Activated naive CD8-positive, alpha-beta T cell (primary cell): ENCODE measurements around the gene CCDC187.

Source experiments
- H3K27ac Mint-ChIP-seq: one replicate; pipeline ENCODE4 v1.8.0; 2021; ENCODE audit warnings: mixed read lengths
- H3K27me3 Mint-ChIP-seq: one replicate; pipeline ENCODE4 v1.8.0; 2021; ENCODE audit warnings: mixed read lengths
- H3K36me3 Mint-ChIP-seq: one replicate; pipeline ENCODE4 v1.8.0; 2021; ENCODE audit warnings: mixed read lengths
- H3K4me1 Mint-ChIP-seq: one replicate; pipeline ENCODE4 v1.8.0; 2021; ENCODE audit warnings: low read depth, mixed read lengths
- H3K4me3 Mint-ChIP-seq: one replicate; pipeline ENCODE4 v1.8.0; 2021; ENCODE audit warnings: mild to moderate bottlenecking, mixed read lengths
- H3K9me3 Mint-ChIP-seq: one replicate; pipeline ENCODE4 v1.8.0; 2021; ENCODE audit warnings: low read depth, mixed read lengths

CCDC187 gene

GRCh38 chr9:136313111-136314055 lies 9.5 kb upstream of the CCDC187 start:
- Mint-ChIP-seq H3K27ac (no peak overlapping the region), H3K4me3 (no peak overlapping the region), H3K27me3 (no peaks in the 10 kb centered on the region), H3K36me3 (no peaks in the 10 kb centered on the region), H3K9me3 (no peaks in the 10 kb centered on the region), H3K4me1 (no peaks in the 10 kb centered on the region)

DNA sequence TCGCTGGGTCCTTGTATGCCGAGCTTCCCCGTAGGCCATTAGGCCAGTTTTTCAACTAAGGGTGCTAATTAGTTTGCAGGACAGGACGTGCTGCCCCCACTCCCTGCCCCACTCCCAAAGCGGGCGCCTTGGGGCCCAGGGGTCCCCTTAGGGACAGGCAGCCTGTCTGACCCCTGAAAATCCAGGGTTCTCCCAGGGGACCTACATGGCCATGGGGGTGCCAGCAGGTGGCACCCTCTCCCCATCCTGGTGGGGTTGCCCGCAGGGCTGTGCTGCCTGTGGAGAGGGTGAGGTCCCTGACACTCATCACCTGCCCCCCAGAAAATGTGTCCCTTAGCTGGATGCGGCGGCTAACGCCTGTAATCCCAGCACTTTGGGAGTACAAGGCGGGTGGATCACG lies 8.5 kb upstream of the CCDC187 start:
- no peak overlapping the region for H3K4me3 Mint-ChIP-seq
- no peak overlapping the region for H3K27ac Mint-ChIP-seq
- no peaks in the 10 kb centered on the region for H3K4me1 Mint-ChIP-seq
- no peaks in the 10 kb centered on the region for H3K36me3 Mint-ChIP-seq
- no peaks in the 10 kb centered on the region for H3K27me3 Mint-ChIP-seq
- H3K9me3 Mint-ChIP-seq, result no peaks in the 10 kb centered on the region

- H3K36me3 Mint-ChIP-seq, result no peaks in the 10 kb centered on the region
- no peaks in the 10 kb centered on the region for H3K9me3 Mint-ChIP-seq
- no peak overlapping the region for H3K27ac Mint-ChIP-seq
- H3K4me3 Mint-ChIP-seq, result no peak overlapping the region
- no peaks in the 10 kb centered on the region for H3K4me1 Mint-ChIP-seq
- no peaks in the 10 kb centered on the region for H3K27me3 Mint-ChIP-seq
These were observed 8.1 kb upstream of the CCDC187 start for GRCh38 chr9:136312009-136312375.

GRCh38 chr9:136311051-136312008 lies 7.4 kb upstream of the CCDC187 start:
- Mint-ChIP-seq H3K9me3 (no peaks in the 10 kb centered on the region), H3K27me3 (peaks cover under 1% of the 10 kb centered on the region), H3K4me1 (peaks cover 2% of the 10 kb centered on the region), H3K4me3 (no peak overlapping the region), H3K36me3 (no peaks in the 10 kb centered on the region), H3K27ac (no peak overlapping the region)

- Mint-ChIP-seq H3K4me3 (no peak overlapping the region), H3K36me3 (no peaks in the 10 kb centered on the region), H3K4me1 (peaks cover 6% of the 10 kb centered on the region), H3K27me3 (peaks cover 2% of the 10 kb centered on the region), H3K27ac (no peak overlapping the region), H3K9me3 (no peaks in the 10 kb centered on the region)
These were observed 6.6 kb upstream of the CCDC187 start for GRCh38 chr9:136310273-136311030.

DNA sequence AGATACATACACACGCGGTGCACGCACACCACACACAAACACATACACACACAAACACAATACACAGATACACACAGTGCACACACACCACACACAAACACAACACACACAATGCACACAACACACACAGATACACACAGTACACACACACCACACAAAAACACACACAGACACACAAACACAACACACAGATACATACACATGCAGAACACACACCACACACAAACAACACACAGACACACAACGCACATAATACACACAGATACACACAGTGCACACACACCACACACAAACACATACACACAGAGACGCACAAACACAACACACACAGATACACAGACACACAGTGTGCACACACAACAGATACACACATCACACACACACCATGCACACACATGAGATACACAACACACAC lies 5.9 kb upstream of the CCDC187 start:
- Mint-ChIP-seq H3K36me3 (no peaks in the 10 kb centered on the region), H3K9me3 (no peaks in the 10 kb centered on the region), H3K27me3 (peaks cover 2% of the 10 kb centered on the region), H3K27ac (no peak overlapping the region), H3K4me1 (peaks cover 7% of the 10 kb centered on the region), H3K4me3 (no peak overlapping the region)

DNA sequence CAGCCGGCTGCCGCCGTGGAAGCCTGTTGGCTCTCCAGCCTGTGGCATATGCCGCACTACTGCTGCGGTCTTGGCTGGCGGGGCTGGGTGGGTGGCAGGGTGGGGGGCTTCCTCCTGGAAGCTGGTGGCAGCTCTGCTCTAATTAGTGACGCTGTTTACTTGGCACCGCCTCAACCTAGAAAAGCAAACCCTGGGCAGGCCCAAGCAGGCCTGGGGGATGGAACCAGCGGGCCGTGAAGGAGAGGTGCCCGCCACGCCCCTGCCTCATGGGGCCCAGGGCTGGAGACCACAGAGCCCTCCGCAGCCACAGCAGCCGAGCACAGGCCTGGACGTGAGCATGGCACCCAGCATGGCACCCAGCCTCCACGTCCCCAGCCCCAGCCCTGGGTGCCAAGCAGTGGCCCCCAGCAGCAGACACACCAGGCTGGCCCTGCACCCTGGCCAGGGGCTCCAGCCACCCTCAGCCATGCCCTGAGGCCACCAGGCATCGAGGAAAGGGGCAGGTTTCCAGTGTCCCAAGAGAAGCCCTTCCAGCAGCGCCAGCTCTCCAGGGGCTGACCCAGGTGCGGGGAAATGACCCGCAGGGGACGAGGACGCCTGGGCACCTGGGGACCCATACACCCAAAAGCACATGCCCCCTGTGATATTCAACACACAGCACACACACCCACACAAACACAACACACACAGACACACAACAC lies 5.4 kb upstream of the CCDC187 start:
- no peak overlapping the region for H3K27ac Mint-ChIP-seq
- H3K4me3 Mint-ChIP-seq, result no peak overlapping the region
- no peaks in the 10 kb centered on the region for H3K9me3 Mint-ChIP-seq
- peaks cover 7% of the 10 kb centered on the region for H3K4me1 Mint-ChIP-seq
- no peaks in the 10 kb centered on the region for H3K36me3 Mint-ChIP-seq
- peaks cover 2% of the 10 kb centered on the region for H3K27me3 Mint-ChIP-seq

DNA sequence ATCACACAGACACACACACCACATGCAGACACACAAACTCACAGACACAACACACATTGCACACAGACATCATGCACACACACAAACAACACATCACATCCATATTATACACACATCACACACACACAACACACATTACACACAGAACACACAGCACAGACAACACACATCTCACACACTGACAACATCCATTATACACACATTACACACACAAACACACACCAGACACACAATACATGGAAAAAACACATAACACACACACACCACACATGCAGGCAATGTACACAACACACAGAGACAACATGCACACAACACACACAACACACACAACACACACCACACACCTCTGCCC lies 4.8 kb upstream of the CCDC187 start:
- Mint-ChIP-seq H3K4me3 (no peak overlapping the region), H3K4me1 (peaks cover 7% of the 10 kb centered on the region), H3K27ac (no peak overlapping the region), H3K9me3 (no peaks in the 10 kb centered on the region), H3K36me3 (no peaks in the 10 kb centered on the region), H3K27me3 (peaks cover 2% of the 10 kb centered on the region)

DNA sequence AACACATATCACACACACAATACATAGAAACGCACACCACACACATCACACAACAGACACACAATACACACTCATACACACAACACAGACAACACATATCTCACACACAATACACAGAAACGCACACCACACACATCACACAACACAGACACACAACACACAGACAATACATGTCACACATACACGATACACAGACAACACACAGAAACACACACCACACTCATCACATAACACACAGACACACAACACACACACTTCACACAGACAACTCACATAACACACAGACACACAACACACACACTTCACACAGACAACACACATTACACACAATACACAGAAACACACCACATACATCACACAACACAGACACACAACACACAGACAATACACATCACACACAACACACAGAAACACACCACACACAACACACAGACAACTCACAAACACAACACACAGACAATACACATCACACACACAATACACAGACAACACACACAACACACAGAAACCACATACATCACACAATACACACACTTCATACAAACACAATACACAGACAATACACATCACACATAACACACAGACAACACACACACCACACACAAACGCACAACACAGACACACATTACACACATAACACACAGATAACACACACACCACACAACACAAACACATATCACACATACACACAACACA lies 4.3 kb upstream of the CCDC187 start:
- H3K4me3 Mint-ChIP-seq, result no peak overlapping the region
- no peak overlapping the region for H3K27ac Mint-ChIP-seq
- H3K9me3 Mint-ChIP-seq, result no peaks in the 10 kb centered on the region
- H3K4me1 Mint-ChIP-seq, result peaks cover 7% of the 10 kb centered on the region
- H3K27me3 Mint-ChIP-seq, result peaks cover 2% of the 10 kb centered on the region
- no peaks in the 10 kb centered on the region for H3K36me3 Mint-ChIP-seq

DNA sequence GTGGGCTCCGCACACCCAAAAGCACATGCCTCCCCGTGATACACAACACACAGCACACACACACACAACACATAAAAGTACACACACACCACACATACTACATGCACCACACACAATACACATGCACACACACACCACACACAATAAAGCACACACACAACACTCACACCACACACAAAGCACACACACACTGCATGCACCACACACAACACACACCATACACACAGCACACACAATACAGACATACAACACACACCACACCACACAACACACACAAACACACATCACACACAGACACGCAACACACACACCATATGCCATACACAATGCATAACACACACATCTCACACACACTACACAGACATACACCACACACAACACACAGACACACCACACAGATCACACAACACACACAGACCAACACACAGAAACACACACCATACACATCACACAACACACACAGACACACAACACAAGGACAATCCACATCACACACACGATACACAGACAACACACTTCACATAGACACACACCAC lies 3.4 kb upstream of the CCDC187 start:
- peaks cover 7% of the 10 kb centered on the region for H3K4me1 Mint-ChIP-seq
- no peak overlapping the region for H3K27ac Mint-ChIP-seq
- H3K9me3 Mint-ChIP-seq, result no peaks in the 10 kb centered on the region
- H3K4me3 Mint-ChIP-seq, result no peak overlapping the region
- H3K36me3 Mint-ChIP-seq, result no peaks in the 10 kb centered on the region
- peaks cover 2% of the 10 kb centered on the region for H3K27me3 Mint-ChIP-seq

DNA sequence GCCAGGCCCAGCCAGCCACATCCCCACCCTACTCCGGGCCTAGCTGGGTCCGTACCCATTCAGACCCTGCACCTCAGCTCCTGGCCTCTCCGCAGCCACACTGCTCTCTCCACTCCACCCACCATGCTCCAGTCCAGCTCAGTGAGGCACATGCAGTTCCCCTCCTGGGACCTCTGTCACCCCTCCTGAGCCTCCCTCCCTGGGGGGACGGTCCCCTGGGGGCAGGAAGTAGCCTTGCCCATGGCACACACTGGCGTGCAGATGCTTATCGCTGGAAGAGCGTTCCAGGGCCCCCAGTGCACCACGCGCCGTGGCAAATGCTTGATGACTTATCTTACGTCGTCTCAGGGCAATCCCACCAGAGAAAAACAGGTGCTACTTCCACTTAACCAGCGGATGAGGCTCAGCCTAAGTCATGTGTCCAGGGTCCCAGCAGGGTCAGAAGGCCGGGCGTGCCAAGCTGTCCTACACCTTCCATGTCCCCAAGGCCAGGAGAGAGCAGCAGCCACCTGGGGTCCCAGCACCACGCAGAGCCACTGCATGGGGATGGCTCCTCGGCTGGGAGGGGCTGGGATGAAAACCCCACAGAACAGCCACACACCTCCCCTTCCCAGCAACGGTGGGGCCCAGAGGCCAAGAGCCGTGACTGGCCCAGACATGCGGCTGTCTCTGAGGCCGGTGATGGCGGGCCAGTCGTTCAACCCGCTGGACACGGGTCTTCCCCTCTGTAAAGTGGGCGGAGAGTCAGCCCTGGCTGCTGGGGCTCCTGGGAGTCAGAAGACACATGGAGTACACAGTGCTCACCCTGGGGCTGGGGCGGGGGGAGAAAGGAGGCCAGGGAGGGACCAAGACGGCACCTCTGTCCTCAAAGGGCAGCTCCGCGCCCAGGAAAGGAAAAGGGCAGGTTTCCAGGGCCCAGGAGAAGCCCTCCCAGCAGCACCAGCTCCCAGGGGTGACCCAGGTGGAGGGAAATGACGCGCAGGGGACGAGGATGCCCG lies 2.6 kb upstream of the CCDC187 start:
- no peaks in the 10 kb centered on the region for H3K9me3 Mint-ChIP-seq

DNA sequence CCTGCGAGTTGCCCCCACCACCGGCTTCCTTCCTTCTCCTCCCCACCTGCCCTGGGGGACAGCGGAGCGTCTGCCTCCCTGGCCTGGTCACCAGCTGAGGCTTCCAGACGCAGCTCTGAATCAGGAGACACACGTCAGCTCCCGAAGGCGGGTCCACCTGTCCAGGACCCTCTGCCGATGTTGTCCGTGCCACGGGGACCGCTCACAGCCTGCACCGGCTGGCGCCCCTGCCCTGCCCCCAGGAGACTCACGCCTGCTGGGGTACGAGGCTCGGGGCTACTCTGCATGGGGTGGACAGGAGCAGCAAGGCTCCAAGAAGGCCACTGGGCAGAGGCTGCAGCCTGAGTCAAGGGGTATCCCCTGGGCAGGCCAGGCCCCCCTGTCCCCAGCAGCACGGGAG lies 1.9 kb upstream of the CCDC187 start:
- H3K27ac Mint-ChIP-seq, result no peak overlapping the region
- H3K4me1 Mint-ChIP-seq, result peaks cover 7% of the 10 kb centered on the region
- no peak overlapping the region for H3K4me3 Mint-ChIP-seq
- no peaks in the 10 kb centered on the region for H3K9me3 Mint-ChIP-seq
- H3K27me3 Mint-ChIP-seq, result peaks cover 2% of the 10 kb centered on the region
- no peaks in the 10 kb centered on the region for H3K36me3 Mint-ChIP-seq

More for the DNA sequence above, 2.6 kb upstream of the CCDC187 start:
- peaks cover 7% of the 10 kb centered on the region for H3K4me1 Mint-ChIP-seq
- peak overlapping the region; percentile 58 for H3K4me3 Mint-ChIP-seq
- H3K36me3 Mint-ChIP-seq, result no peaks in the 10 kb centered on the region
- H3K27me3 Mint-ChIP-seq, result peaks cover 2% of the 10 kb centered on the region
- H3K27ac Mint-ChIP-seq, result no peak overlapping the region

- Mint-ChIP-seq H3K4me3 (no peak overlapping the region), H3K27me3 (peaks cover 2% of the 10 kb centered on the region), H3K27ac (no peak overlapping the region), H3K36me3 (no peaks in the 10 kb centered on the region), H3K9me3 (no peaks in the 10 kb centered on the region), H3K4me1 (peaks cover 7% of the 10 kb centered on the region)
These were observed 1.1 kb upstream of the CCDC187 start for GRCh38 chr9:136304981-136305380.
